Measurements from ENCODE around the gene CADPS. TPM values are rescaled to one million over a fixed set of nuclear protein-coding genes. Genes with fewer than 3 reads are reported as not detected.

Gene CADPS
- polyA plus RNA-seq, 2 of the 4 experiments (the other 2 are of a cell fraction): not detected

- Histone ChIP-seq H3K4me2 (no peak overlapping the region), H3K4me3 (no peak overlapping the region), H3K9me3 (no peaks in the 10 kb centered on the region), H3K27ac (no peak overlapping the region), H3K4me1 (no peaks in the 10 kb centered on the region)
- FAIRE-seq: no peak
- no peak for DNase-seq (ENCODE audit: low read depth in 1 of 2, low spot score in 1 of 2)
- 56% methylated on average over 3 of the region's 3 CpGs for WGBS (ENCODE audit: missing lambda C conversion rate)
- TF ChIP-seq CHD4 (IDR thresholded peaks at IDR 0.05; ENCODE audit: borderline replicate concordance) (no peak), BHLHE40 (IDR thresholded peaks at IDR 0.05; ENCODE audit: low read depth, low read length) (no peak), ZC3H11A (IDR thresholded peaks at IDR 0.05) (no peak), RAD21 (conservative IDR thresholded peaks at IDR 0.05 in 1 of 2, IDR thresholded peaks at IDR 0.05 in 1 of 2) (no peak), HOXB13 (CRISPR knock-in tag; IDR thresholded peaks at IDR 0.05; ENCODE audit: low read depth) (no peak), FOSL2 (IDR thresholded peaks at IDR 0.05) (no peak), FOSL2 (CRISPR knock-in tag; IDR thresholded peaks at IDR 0.05) (no peak), FOXS1 (CRISPR knock-in tag; IDR thresholded peaks at IDR 0.05) (no peak), EP300 (IDR thresholded peaks at IDR 0.05) (no peak), HDAC2 (IDR thresholded peaks at IDR 0.05) (no peak), MAZ (IDR thresholded peaks at IDR 0.05; ENCODE audit: borderline replicate concordance, low read depth, low read length) (no peak), RARB (CRISPR knock-in tag; IDR thresholded peaks at IDR 0.05) (no peak), NPAS2 (CRISPR knock-in tag; IDR thresholded peaks at IDR 0.05; ENCODE audit: borderline replicate concordance) (no peak), JUN (IDR thresholded peaks at IDR 0.05) (no peak)
- ChIA-PET POLR2A (no interaction called here), CTCF (no interaction called here)
- ATAC-seq: no peak
Observed at GRCh38 chr3:62403765-62404164, 471.5 kb downstream of the CADPS start.

GRCh38 chr3:62392626-62393292 is 482.5 kb downstream of the CADPS start:
- no peak for TF ChIP-seq POLR2AphosphoS2 (conservative IDR thresholded peaks at IDR 0.05; ENCODE audit: low read length)
- ChIA-PET CTCF (no interaction called here), POLR2A (no interaction called here)
- no peaks in the 10 kb centered on the region for H3K9me3 ChIP-seq
- FAIRE-seq: no peak
- no peak overlapping the region for H3K4me3 ChIP-seq
- WGBS (ENCODE audit: missing lambda C conversion rate): 8% methylated on average over 5 of the region's 5 CpGs
- H3K4me1 ChIP-seq: no peaks in the 10 kb centered on the region
- no peak for DNase-seq (ENCODE audit: low read depth in 1 of 2, low spot score in 1 of 2)
- H3K4me2 ChIP-seq: no peak overlapping the region
- ATAC-seq: no peak
- no peak overlapping the region for H3K27ac ChIP-seq

GRCh38 chr3:62387251-62387650 is 488.0 kb downstream of the CADPS start:
- Histone ChIP-seq H3K9me3 (no peaks in the 10 kb centered on the region), H3K4me2 (no peak overlapping the region), H3K4me1 (no peaks in the 10 kb centered on the region), H3K27ac (no peak overlapping the region), H3K4me3 (no peak overlapping the region)
- ATAC-seq (no peak), DNase-seq (ENCODE audit: low read depth in 1 of 2, low spot score in 1 of 2) (no peak), FAIRE-seq (no peak)
- TF ChIP-seq CHD4 (IDR thresholded peaks at IDR 0.05; ENCODE audit: borderline replicate concordance): no peak
- TF ChIP-seq ELK1 (IDR thresholded peaks at IDR 0.05; ENCODE audit: low read depth, low read length): no peak
- no peak for TF ChIP-seq EP300 (IDR thresholded peaks at IDR 0.05)
- TF ChIP-seq ZNF302 (CRISPR knock-in tag; IDR thresholded peaks at IDR 0.05): no peak
- TF ChIP-seq TFCP2L1 (CRISPR knock-in tag; IDR thresholded peaks at IDR 0.05): no peak
- TF ChIP-seq HMGXB4 (CRISPR knock-in tag; IDR thresholded peaks at IDR 0.05; ENCODE audit: borderline replicate concordance): no peak
- TF ChIP-seq HOXB13 (CRISPR knock-in tag; IDR thresholded peaks at IDR 0.05; ENCODE audit: low read depth): no peak
- no peak for TF ChIP-seq EHF (CRISPR knock-in tag; IDR thresholded peaks at IDR 0.05)
- TF ChIP-seq FOSL2 (IDR thresholded peaks at IDR 0.05): no peak
- TF ChIP-seq FOSL2 (CRISPR knock-in tag; IDR thresholded peaks at IDR 0.05): no peak
- TF ChIP-seq ZC3H11A (IDR thresholded peaks at IDR 0.05): no peak
- no peak for TF ChIP-seq USF2 (IDR thresholded peaks at IDR 0.05)
- TF ChIP-seq HOXA7 (CRISPR knock-in tag; IDR thresholded peaks at IDR 0.05): no peak
- no peak for TF ChIP-seq CBX8 (IDR thresholded peaks at IDR 0.05)
- no peak for TF ChIP-seq KDM5A (IDR thresholded peaks at IDR 0.05)
- TF ChIP-seq RARB (CRISPR knock-in tag; IDR thresholded peaks at IDR 0.05): no peak
- no peak for TF ChIP-seq TP53 (CRISPR knock-in tag; IDR thresholded peaks at IDR 0.05)
- no peak for TF ChIP-seq RNF2 (IDR thresholded peaks at IDR 0.05; ENCODE audit: borderline replicate concordance, low read depth)
- TF ChIP-seq MYC (IDR thresholded peaks at IDR 0.05; ENCODE audit: borderline replicate concordance, low read length): no peak
- POLR2A ChIA-PET: no interaction called here
- WGBS (ENCODE audit: missing lambda C conversion rate): 1% methylated on average over 3 of the region's 3 CpGs
- CTCF ChIA-PET: no interaction called here

Measured in A549 (cell line).